HG03378 (cell line): ENCODE results near the gene TAS1R3.

Source experiments
- ATAC-seq: cut with Tn5 transposase; IDR thresholded peaks from one replicate; pipeline ENCODE4 v1.9.1; 2021; ENCODE audit warnings: mild to moderate bottlenecking, moderate library complexity; ENCODE audit not compliant: unreplicated experiment

TAS1R3 gene

GRCh38 chr1:1349256-1350012 is 18.4 kb downstream of the TAS1R3 start, which contains the start of gene DVL1:
Gene DVL1, minus strand, starts transcription at chr1:1349418. Its CDS starts 353 bp downstream, at chr1:1349065.
- no peak for ATAC-seq

GRCh38 chr1:1351511-1352427 is 20.7 kb downstream of the TAS1R3 start:
- ATAC-seq: no peak

GRCh38 chr1:1352786-1353388 is 21.8 kb downstream of the TAS1R3 start:
- no peak for ATAC-seq

- ATAC-seq: no peak
These were observed 22.5 kb downstream of the TAS1R3 start for GRCh38 chr1:1353389-1354151.

- no peak for ATAC-seq
These were observed 23.5 kb downstream of the TAS1R3 start for GRCh38 chr1:1354271-1355247.

- no peak for ATAC-seq
These were observed 24.3 kb downstream of the TAS1R3 start for GRCh38 chr1:1355416-1355815.

- ATAC-seq: no peak
These were observed 25.2 kb downstream of the TAS1R3 start for GRCh38 chr1:1356166-1356795.

GRCh38 chr1:1356796-1357401 is 25.8 kb downstream of the TAS1R3 start:
- ATAC-seq: no peak

- no peak for ATAC-seq
These were observed 26.9 kb downstream of the TAS1R3 start for GRCh38 chr1:1357871-1358432.

- no peak for ATAC-seq
These were observed 27.6 kb downstream of the TAS1R3 start, which contains the start of gene MXRA8 for GRCh38 chr1:1358433-1359271. Gene MXRA8, minus strand, starts transcription at chr1:1358555. Its CDS starts 51 bp downstream, at chr1:1358504.

GRCh38 chr1:1359308-1359663 is 28.2 kb downstream of the TAS1R3 start:
- no peak for ATAC-seq

- ATAC-seq: no peak
These were observed 28.8 kb downstream of the TAS1R3 start for GRCh38 chr1:1359664-1360468.

GRCh38 chr1:1360506-1361169 is 29.6 kb downstream of the TAS1R3 start:
- ATAC-seq: no peak

- ATAC-seq: no peak
These were observed 30.3 kb downstream of the TAS1R3 start for GRCh38 chr1:1361233-1361981.

GRCh38 chr1:1361982-1362423 is 30.9 kb downstream of the TAS1R3 start:
- ATAC-seq: no peak
